Mesenchymal stem cell (in vitro differentiated cells and primary cell): ENCODE data around the gene ARPIN. TPM values are rescaled to one million over a fixed set of nuclear protein-coding genes. Genes with fewer than 3 reads are reported as not detected.
A peak's percentile ranks its signal among the peaks of the same experiment; 100 is the strongest.

ENCODE experiments used
- small RNA-seq: library from polyadenylated mRNA; stranded (forward); fragments of <200 nt; extraction: miRNeasy Mini kit (QIAGEN cat#:217004); gene quantifications from one replicate; pipeline ENCODE3, GENCODE V24; 2013; ENCODE audit warnings: low read depth

ARPIN gene

Small RNAs within 50 kb of the gene (small RNA-seq; reads per million reads assigned to genes)
- gene MIR5009 (1.7 reads per million), gene MIR5094 (7.5 reads per million, percentile 71 among the genes with 10 or more reads in this experiment), gene RNU6-1111P (not detected), gene RNU7-111P (not detected)
